ENCODE measurements around the gene CEP41.

The CEP41 gene

DNA sequence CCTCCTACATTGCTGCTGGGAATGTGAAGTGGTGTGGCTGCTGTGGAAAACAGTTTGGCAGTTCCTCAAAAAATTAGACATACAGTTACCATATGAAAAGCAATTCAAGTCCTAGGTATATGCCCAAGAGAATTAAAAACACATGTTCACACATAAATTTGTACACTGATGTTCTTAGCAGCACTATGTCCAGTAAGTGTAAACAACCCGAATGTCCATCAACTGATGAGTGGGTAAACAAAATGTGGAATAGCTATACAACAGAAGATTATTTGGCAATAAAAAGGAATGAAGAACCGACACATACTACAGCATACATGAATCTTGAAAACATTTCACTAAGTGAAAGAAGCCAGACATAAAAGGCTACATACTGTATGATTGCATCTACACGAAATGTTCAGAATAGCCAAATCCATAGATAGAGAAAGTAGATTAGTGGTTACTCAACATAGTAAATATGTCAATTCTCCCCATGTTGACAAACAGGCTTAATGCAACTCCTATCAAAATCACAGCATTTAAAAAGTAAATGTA is 17.2 kb downstream of the CEP41 start:
- Histone ChIP-seq H3K36me3 (ENCODE audit: control insufficient read depth in 2 of 2, insufficient read depth in 2 of 2, low read length in 2 of 2) (no peaks in the 10 kb centered on the region), H3K27me3 (ENCODE audit: control insufficient read depth in 2 of 2, insufficient read depth in 2 of 2, low read length in 2 of 2) (no peaks in the 10 kb centered on the region), H3K4me3 (ENCODE audit: low read length in 2 of 2) (no peak overlapping the region), H3K9ac (ENCODE audit: low read depth in 1 of 2, low read length in 2 of 2) (no peak overlapping the region), H3K27ac (ENCODE audit: low read depth in 2 of 2, low read length in 2 of 2) (no peak overlapping the region), H3K4me1 (ENCODE audit: control insufficient read depth in 2 of 2, insufficient read depth in 2 of 2, low read length in 2 of 2) (no peaks in the 10 kb centered on the region), H3K9me3 (ENCODE audit: control insufficient read depth in 2 of 2, low read length in 2 of 2) (no peaks in the 10 kb centered on the region)

DNA sequence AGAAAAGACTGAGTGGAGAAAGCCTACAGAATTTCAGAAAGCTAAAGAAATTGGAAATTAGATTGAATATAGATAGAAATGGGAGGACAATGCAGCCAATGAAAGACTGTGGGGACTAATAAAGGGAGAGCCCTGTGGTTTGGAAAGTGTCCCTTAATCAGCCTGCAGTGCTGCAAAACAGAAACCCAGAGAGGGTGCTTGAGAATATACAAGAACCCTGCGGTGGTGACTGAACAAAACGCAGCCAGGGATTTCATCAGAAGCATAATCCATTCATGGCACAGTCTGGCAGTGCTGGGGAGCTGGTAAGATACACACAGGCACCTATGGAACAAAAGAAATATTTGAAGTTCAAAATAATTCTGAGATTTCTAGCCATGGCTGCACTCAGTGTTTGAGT is 19.1 kb downstream of the CEP41 start:
- Histone ChIP-seq H3K36me3 (ENCODE audit: control insufficient read depth in 2 of 2, insufficient read depth in 2 of 2, low read length in 2 of 2) (no peaks in the 10 kb centered on the region), H3K27ac (ENCODE audit: low read depth in 2 of 2, low read length in 2 of 2) (no peak overlapping the region), H3K9ac (ENCODE audit: low read depth in 1 of 2, low read length in 2 of 2) (no peak overlapping the region)

DNA sequence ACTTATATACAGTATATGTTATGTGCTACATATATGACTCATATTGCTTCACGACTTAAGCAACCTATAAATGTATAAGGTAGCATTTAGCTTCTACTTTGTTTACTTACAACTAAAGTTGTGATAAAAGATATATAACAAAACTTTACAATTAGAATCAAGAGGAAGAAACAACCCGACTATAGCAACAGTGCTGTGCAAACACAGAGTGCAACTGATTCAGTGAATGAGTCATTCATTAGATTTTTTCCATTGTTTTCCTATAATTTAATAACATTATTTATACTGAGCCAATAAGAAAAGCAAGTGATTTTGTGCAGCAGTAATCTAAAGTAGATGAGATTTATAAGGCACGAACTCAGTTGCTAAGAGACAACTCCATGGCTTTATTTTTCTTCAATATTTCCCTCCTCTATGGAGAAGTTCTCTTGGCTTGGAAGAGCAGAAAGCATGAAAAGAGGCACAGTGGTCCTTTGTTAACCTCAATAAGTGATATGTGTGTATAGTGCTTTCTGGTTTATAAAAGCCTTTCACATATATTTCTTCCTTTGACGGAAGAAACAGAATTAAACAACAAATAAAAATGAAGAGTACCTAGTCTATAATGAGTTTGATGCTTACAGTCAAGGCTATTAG is 19.8 kb downstream of the CEP41 start:
- Histone ChIP-seq H3K36me3 (ENCODE audit: control insufficient read depth in 2 of 2, insufficient read depth in 2 of 2, low read length in 2 of 2) (no peaks in the 10 kb centered on the region), H3K4me3 (ENCODE audit: low read length in 2 of 2) (no peak overlapping the region), H3K4me1 (ENCODE audit: control insufficient read depth in 2 of 2, insufficient read depth in 2 of 2, low read length in 2 of 2) (no peaks in the 10 kb centered on the region), H3K27ac (ENCODE audit: low read depth in 2 of 2, low read length in 2 of 2) (no peak overlapping the region), H3K9me3 (ENCODE audit: control insufficient read depth in 2 of 2, low read length in 2 of 2) (no peaks in the 10 kb centered on the region), H3K27me3 (ENCODE audit: control insufficient read depth in 2 of 2, insufficient read depth in 2 of 2, low read length in 2 of 2) (no peaks in the 10 kb centered on the region), H3K9ac (ENCODE audit: low read depth in 1 of 2, low read length in 2 of 2) (no peak overlapping the region)

More for the DNA sequence above, 19.1 kb downstream of the CEP41 start:
- Histone ChIP-seq H3K4me1 (ENCODE audit: control insufficient read depth in 2 of 2, insufficient read depth in 2 of 2, low read length in 2 of 2) (no peaks in the 10 kb centered on the region), H3K27me3 (ENCODE audit: control insufficient read depth in 2 of 2, insufficient read depth in 2 of 2, low read length in 2 of 2) (no peaks in the 10 kb centered on the region), H3K9me3 (ENCODE audit: control insufficient read depth in 2 of 2, low read length in 2 of 2) (no peaks in the 10 kb centered on the region), H3K4me3 (ENCODE audit: low read length in 2 of 2) (no peak overlapping the region)

DNA sequence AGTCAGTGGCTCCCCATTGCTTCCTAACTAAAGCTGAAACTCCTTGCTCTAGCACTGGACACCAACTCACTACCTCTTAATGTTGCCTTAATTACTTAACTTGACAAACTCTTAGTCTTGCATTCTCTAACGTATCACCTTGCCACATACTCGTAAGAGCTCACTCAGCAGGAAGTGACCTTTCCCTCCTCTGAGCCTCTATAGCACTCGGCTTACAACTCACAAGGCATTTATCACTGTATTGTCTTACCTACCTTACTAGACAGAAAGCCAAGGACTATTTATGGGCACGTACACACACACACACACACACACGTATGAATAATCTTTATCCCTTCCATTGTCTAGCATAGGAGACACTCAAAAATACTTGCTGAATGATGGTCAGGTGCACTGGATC is 21.2 kb downstream of the CEP41 start:
- no peaks in the 10 kb centered on the region for H3K4me1 ChIP-seq (ENCODE audit: control insufficient read depth in 2 of 2, insufficient read depth in 2 of 2, low read length in 2 of 2)
- no peak overlapping the region for H3K27ac ChIP-seq (ENCODE audit: low read depth in 2 of 2, low read length in 2 of 2)
- H3K27me3 ChIP-seq (ENCODE audit: control insufficient read depth in 2 of 2, insufficient read depth in 2 of 2, low read length in 2 of 2): no peaks in the 10 kb centered on the region
- no peak overlapping the region for H3K9ac ChIP-seq (ENCODE audit: low read depth in 1 of 2, low read length in 2 of 2)
- no peak overlapping the region for H3K4me3 ChIP-seq (ENCODE audit: low read length in 2 of 2)
- no peaks in the 10 kb centered on the region for H3K9me3 ChIP-seq (ENCODE audit: control insufficient read depth in 2 of 2, low read length in 2 of 2)
- H3K36me3 ChIP-seq (ENCODE audit: control insufficient read depth in 2 of 2, insufficient read depth in 2 of 2, low read length in 2 of 2): no peaks in the 10 kb centered on the region

DNA sequence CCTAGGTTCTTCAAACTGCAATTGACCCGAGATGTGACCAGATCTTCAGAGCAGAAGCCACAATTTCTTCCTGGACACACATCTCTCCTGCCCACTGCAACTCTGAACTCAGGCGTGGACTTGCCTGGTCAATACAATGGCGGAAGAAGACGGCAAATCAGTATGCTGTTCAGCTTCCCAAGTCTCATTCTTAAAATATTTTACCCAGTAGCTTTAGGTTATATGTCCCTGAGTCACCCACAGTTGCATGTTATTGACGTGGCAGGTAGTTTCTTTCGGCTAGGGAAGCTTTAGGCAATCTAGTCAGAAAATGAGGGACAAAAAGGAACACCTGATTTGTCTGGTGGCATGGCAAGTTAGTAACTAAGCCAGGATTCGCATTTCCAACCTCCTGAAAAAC is 22.5 kb downstream of the CEP41 start:
- Histone ChIP-seq H3K4me3 (ENCODE audit: low read length in 2 of 2) (no peak overlapping the region), H3K36me3 (ENCODE audit: control insufficient read depth in 2 of 2, insufficient read depth in 2 of 2, low read length in 2 of 2) (no peaks in the 10 kb centered on the region), H3K9ac (ENCODE audit: low read depth in 1 of 2, low read length in 2 of 2) (no peak overlapping the region), H3K9me3 (ENCODE audit: control insufficient read depth in 2 of 2, low read length in 2 of 2) (no peaks in the 10 kb centered on the region), H3K27me3 (ENCODE audit: control insufficient read depth in 2 of 2, insufficient read depth in 2 of 2, low read length in 2 of 2) (no peaks in the 10 kb centered on the region), H3K27ac (ENCODE audit: low read depth in 2 of 2, low read length in 2 of 2) (no peak overlapping the region), H3K4me1 (ENCODE audit: control insufficient read depth in 2 of 2, insufficient read depth in 2 of 2, low read length in 2 of 2) (no peaks in the 10 kb centered on the region)

DNA sequence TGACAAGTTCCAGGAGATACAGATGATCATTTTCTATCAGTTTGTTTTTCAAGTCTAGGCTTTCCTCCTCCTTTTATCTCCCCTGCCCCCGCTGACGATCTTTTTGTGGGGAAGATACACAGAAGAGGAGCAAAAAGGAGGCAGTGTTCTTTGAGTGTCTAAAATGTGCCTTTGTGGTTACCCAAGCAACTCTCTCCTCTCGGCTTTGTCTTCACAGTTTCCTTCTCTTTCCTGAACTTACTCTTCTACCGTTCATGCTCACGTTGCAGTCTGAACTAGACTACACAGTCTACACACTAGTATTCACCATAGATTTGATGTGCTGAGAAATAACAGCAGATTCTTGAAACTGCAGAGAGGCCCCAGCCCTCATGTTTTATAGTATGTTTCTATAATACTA is 23.6 kb downstream of the CEP41 start:
- Histone ChIP-seq H3K27ac (ENCODE audit: low read depth in 2 of 2, low read length in 2 of 2) (no peak overlapping the region), H3K36me3 (ENCODE audit: control insufficient read depth in 2 of 2, insufficient read depth in 2 of 2, low read length in 2 of 2) (no peaks in the 10 kb centered on the region), H3K4me1 (ENCODE audit: control insufficient read depth in 2 of 2, insufficient read depth in 2 of 2, low read length in 2 of 2) (no peaks in the 10 kb centered on the region), H3K27me3 (ENCODE audit: control insufficient read depth in 2 of 2, insufficient read depth in 2 of 2, low read length in 2 of 2) (no peaks in the 10 kb centered on the region), H3K9me3 (ENCODE audit: control insufficient read depth in 2 of 2, low read length in 2 of 2) (no peaks in the 10 kb centered on the region), H3K4me3 (ENCODE audit: low read length in 2 of 2) (no peak overlapping the region), H3K9ac (ENCODE audit: low read depth in 1 of 2, low read length in 2 of 2) (no peak overlapping the region)

DNA sequence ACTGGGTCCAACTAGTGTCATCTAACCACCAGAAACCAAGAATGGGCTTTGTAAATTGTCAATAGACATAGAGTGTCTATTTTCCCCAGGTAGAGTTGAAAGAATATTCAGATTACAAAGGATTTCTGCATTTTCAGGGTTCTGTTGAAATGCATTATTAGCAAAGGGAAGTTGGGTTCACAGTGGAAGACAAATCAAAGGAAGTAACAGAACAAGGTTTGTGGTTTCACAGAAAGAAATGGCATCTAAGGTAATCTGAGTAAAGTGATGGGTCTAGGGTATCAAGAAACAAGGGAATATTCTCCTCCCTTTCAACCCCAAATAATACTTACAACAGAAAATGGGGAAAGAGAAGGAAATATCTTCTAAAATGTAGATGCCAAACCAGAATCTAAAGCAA is 25.8 kb downstream of the CEP41 start:
- Histone ChIP-seq H3K27me3 (ENCODE audit: control insufficient read depth in 2 of 2, insufficient read depth in 2 of 2, low read length in 2 of 2) (no peaks in the 10 kb centered on the region), H3K9ac (ENCODE audit: low read depth in 1 of 2, low read length in 2 of 2) (no peak overlapping the region), H3K4me1 (ENCODE audit: control insufficient read depth in 2 of 2, insufficient read depth in 2 of 2, low read length in 2 of 2) (no peaks in the 10 kb centered on the region), H3K36me3 (ENCODE audit: control insufficient read depth in 2 of 2, insufficient read depth in 2 of 2, low read length in 2 of 2) (no peaks in the 10 kb centered on the region), H3K27ac (ENCODE audit: low read depth in 2 of 2, low read length in 2 of 2) (no peak overlapping the region), H3K4me3 (ENCODE audit: low read length in 2 of 2) (no peak overlapping the region), H3K9me3 (ENCODE audit: control insufficient read depth in 2 of 2, low read length in 2 of 2) (no peaks in the 10 kb centered on the region)

DNA sequence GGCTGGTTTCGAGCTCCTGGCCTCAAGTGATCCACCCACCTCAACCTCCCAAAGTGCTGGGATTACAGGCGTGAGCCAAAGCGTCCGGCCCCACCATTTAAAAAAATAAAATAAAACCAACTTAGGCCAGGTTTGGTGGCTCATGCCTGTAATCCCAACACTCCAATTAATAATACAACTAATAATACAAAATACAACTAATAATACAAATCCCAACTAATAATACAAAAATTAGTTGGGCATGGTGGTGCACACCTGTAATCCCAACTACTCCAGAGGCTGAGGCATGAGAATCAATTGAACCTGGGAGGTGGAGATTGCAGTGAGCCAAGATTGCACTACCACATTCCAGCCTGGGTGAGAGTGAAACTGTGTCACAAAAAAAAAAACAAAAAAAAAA is 27.6 kb downstream of the CEP41 start:
- H3K27ac ChIP-seq (ENCODE audit: low read depth in 2 of 2, low read length in 2 of 2): no peak overlapping the region
- H3K9me3 ChIP-seq (ENCODE audit: control insufficient read depth in 2 of 2, low read length in 2 of 2): no peaks in the 10 kb centered on the region
- no peaks in the 10 kb centered on the region for H3K27me3 ChIP-seq (ENCODE audit: control insufficient read depth in 2 of 2, insufficient read depth in 2 of 2, low read length in 2 of 2)
- H3K4me1 ChIP-seq (ENCODE audit: control insufficient read depth in 2 of 2, insufficient read depth in 2 of 2, low read length in 2 of 2): no peaks in the 10 kb centered on the region
- no peak overlapping the region for H3K9ac ChIP-seq (ENCODE audit: low read depth in 1 of 2, low read length in 2 of 2)
- no peaks in the 10 kb centered on the region for H3K36me3 ChIP-seq (ENCODE audit: control insufficient read depth in 2 of 2, insufficient read depth in 2 of 2, low read length in 2 of 2)
- no peak overlapping the region for H3K4me3 ChIP-seq (ENCODE audit: low read length in 2 of 2)

DNA sequence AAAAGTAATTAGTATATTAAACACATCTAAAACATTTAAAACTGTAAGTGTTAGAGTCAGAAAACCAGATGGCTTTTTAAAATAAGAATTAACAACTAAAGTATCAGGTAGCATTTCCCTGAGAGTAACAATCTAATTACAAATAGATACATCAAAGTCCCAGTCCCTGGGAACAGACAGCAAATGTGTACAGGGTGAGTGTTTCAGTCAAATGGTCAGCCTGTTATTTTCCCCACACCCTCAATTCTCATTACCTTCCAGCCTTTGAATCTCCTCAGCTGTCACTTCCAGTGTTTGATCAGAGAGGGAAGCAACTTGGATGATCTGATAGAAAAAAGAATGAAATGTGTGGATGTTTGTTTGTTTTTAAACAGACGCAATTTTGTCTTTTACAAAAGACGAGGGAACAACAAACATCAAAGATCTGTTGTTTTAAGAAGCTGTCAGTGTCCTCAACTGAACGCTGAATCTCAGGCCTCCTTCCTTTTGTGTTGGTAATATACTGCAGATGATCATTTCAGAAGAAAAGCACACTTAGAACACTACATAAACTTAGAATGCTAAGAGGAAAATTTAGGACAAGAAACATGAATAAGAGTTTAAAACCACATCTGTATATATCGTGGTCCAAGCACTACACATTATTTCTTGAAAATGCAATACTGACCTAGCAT is 29.8 kb downstream of the CEP41 start:
- no peak overlapping the region for H3K27ac ChIP-seq (ENCODE audit: low read depth in 2 of 2, low read length in 2 of 2)

DNA sequence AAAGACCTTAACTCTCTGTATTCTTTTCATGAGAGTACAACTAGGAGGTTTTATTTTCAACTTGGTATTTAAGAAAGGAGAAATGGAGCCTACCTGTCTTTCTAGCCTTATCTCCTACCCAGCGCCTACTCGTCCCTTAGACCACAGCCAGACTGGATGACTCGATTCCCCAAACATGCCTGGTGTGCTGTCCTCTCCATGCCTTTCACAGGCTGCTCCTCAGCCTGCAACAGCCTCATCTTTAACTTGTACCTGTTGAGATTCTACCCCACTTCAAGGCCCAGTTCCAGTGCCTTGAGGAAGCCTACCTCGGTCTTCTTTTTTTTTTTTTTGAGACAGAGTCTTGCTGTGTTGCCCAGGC is 31.1 kb downstream of the CEP41 start:
- no peaks in the 10 kb centered on the region for H3K36me3 ChIP-seq (ENCODE audit: control insufficient read depth in 2 of 2, insufficient read depth in 2 of 2, low read length in 2 of 2)
- H3K9ac ChIP-seq (ENCODE audit: low read depth in 1 of 2, low read length in 2 of 2): no peak overlapping the region
- H3K4me1 ChIP-seq (ENCODE audit: control insufficient read depth in 2 of 2, insufficient read depth in 2 of 2, low read length in 2 of 2): no peaks in the 10 kb centered on the region
- H3K27ac ChIP-seq (ENCODE audit: low read depth in 2 of 2, low read length in 2 of 2): no peak overlapping the region
- H3K27me3 ChIP-seq (ENCODE audit: control insufficient read depth in 2 of 2, insufficient read depth in 2 of 2, low read length in 2 of 2): no peaks in the 10 kb centered on the region
- H3K4me3 ChIP-seq (ENCODE audit: low read length in 2 of 2): no peak overlapping the region
- no peaks in the 10 kb centered on the region for H3K9me3 ChIP-seq (ENCODE audit: control insufficient read depth in 2 of 2, low read length in 2 of 2)

More for the DNA sequence above, 29.8 kb downstream of the CEP41 start:
- Histone ChIP-seq H3K36me3 (ENCODE audit: control insufficient read depth in 2 of 2, insufficient read depth in 2 of 2, low read length in 2 of 2) (no peaks in the 10 kb centered on the region), H3K4me3 (ENCODE audit: low read length in 2 of 2) (no peak overlapping the region), H3K27me3 (ENCODE audit: control insufficient read depth in 2 of 2, insufficient read depth in 2 of 2, low read length in 2 of 2) (no peaks in the 10 kb centered on the region), H3K9ac (ENCODE audit: low read depth in 1 of 2, low read length in 2 of 2) (no peak overlapping the region), H3K4me1 (ENCODE audit: control insufficient read depth in 2 of 2, insufficient read depth in 2 of 2, low read length in 2 of 2) (no peaks in the 10 kb centered on the region), H3K9me3 (ENCODE audit: control insufficient read depth in 2 of 2, low read length in 2 of 2) (no peaks in the 10 kb centered on the region)

Data from mucosa of rectum (tissue), 2 donors.